GM12875 (cell line): Measurements from ENCODE around the gene ACOT8.

Experiments
- H3K4me3 ChIP-seq: one replicate; pipeline ENCODE4 v1.5.1; 2011; ENCODE audit warnings: low read depth, low read length, control low read depth
- TF ChIP-seq, protein P1 (sequence below): IDR thresholded peaks from 2 replicates; pipeline ENCODE4 v1.5.1; 2011; ENCODE audit warnings: low read depth, mild to moderate bottlenecking, control low read depth, inconsistent platforms, low read length, moderate library complexity, borderline replicate concordance; ENCODE audit not compliant: insufficient read depth

Gene ACOT8

GRCh38 chr20:45817376-45818194 is 39.6 kb downstream of the ACOT8 start:
- TF ChIP-seq, protein P1, sequence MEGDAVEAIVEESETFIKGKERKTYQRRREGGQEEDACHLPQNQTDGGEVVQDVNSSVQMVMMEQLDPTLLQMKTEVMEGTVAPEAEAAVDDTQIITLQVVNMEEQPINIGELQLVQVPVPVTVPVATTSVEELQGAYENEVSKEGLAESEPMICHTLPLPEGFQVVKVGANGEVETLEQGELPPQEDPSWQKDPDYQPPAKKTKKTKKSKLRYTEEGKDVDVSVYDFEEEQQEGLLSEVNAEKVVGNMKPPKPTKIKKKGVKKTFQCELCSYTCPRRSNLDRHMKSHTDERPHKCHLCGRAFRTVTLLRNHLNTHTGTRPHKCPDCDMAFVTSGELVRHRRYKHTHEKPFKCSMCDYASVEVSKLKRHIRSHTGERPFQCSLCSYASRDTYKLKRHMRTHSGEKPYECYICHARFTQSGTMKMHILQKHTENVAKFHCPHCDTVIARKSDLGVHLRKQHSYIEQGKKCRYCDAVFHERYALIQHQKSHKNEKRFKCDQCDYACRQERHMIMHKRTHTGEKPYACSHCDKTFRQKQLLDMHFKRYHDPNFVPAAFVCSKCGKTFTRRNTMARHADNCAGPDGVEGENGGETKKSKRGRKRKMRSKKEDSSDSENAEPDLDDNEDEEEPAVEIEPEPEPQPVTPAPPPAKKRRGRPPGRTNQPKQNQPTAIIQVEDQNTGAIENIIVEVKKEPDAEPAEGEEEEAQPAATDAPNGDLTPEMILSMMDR, result no peak
- H3K4me3 ChIP-seq, result no peak overlapping the region

- TF ChIP-seq, protein P1, result no peak
- H3K4me3 ChIP-seq, result no peak overlapping the region
Observed at GRCh38 chr20:45816951-45817350, 40.2 kb downstream of the ACOT8 start.

DNA sequence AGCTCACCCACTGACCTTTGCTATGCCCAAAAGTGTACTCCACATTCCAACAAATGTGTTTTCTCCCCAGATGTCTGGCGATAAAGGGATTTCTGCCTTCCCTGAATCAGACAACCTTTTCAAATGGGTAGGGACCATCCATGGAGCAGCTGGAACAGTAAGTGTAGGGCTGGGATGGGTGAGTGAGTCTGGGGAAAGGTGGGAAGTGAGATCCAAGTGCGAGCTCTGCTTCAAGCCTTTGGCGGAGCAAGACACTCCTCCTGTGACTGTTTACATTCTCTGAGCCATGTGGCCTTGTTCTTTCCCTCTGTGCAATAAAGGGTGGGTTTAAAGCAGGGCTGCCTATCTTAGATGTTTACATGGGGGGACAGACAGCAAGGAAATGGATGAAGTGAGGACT is 42.9 kb downstream of the ACOT8 start:
- no peak overlapping the region for H3K4me3 ChIP-seq
- TF ChIP-seq, protein P1, result no peak

DNA sequence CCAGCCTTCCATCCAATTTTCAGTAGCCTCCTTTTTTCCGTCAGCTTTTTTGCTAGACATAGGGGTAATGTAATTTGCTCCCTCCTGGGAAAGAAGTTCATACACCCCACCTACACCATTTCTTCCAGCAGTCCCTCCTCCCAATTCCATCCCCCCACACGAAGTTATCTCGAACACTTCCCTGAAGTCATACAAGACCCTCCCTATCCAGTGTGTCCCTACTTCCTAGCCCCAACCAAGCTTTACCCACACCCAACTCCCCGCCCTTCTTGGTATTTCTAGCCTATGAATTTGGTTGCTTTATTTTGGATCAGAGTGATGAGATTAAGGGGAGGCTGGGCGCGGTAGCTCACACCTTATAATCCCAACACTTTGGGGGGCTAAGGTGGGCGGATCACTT is 43.7 kb downstream of the ACOT8 start:
- TF ChIP-seq, protein P1, result no peak
- H3K4me3 ChIP-seq, result peak overlapping the region; percentile 68

DNA sequence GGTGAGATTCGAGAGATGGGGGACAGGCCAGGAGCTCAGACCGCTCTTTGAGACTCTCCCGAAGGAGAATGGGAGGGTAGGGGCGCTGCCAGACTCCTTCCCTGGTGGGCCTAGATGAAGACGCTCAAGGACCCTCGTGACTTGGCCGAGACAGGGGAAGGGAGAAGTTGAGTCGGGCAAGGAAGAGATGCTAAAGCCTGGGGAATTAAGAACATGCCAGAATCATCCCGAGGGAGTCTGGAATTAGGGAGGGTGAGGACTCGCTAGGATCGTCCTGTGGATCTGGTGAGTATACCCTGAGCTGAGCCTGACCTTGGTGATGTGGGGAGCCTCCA is 44.2 kb downstream of the ACOT8 start:
- H3K4me3 ChIP-seq, result peak overlapping the region; percentile 68
- TF ChIP-seq, protein P1, result no peak

GRCh38 chr20:45812157-45813005 is 44.8 kb downstream of the ACOT8 start, which contains the start of gene UBE2C:
TSS of gene UBE2C (plus strand) at chr20:45812644. CDS start at chr20:45812696, 52 bp downstream.
- peak within 1 kb of the TSS; percentile 68 for H3K4me3 ChIP-seq
- TF ChIP-seq, protein P1, result no peak
